ENCODE results near the gene DCTPP1.

DNA sequence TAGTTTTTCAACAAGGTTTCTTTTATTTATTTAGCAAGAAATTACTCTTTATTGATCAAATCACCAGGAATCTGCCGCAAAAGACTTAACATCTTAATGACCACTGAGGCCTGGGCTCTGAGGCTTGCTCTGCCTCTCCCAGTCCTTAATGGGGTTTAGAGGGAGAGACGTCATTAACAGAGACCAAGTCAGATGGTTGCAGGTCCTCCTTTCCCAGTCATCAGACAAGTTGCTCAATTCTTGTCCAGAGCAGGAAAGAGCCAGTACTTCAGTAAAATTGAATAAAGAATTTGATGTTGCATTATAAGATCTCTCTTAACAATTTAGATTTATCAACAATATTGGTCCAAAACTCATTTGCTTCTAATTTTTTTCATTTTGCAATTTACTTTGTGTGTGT, 13.8 kb upstream of the DCTPP1 start:
- TF ChIP-seq, protein P1, sequence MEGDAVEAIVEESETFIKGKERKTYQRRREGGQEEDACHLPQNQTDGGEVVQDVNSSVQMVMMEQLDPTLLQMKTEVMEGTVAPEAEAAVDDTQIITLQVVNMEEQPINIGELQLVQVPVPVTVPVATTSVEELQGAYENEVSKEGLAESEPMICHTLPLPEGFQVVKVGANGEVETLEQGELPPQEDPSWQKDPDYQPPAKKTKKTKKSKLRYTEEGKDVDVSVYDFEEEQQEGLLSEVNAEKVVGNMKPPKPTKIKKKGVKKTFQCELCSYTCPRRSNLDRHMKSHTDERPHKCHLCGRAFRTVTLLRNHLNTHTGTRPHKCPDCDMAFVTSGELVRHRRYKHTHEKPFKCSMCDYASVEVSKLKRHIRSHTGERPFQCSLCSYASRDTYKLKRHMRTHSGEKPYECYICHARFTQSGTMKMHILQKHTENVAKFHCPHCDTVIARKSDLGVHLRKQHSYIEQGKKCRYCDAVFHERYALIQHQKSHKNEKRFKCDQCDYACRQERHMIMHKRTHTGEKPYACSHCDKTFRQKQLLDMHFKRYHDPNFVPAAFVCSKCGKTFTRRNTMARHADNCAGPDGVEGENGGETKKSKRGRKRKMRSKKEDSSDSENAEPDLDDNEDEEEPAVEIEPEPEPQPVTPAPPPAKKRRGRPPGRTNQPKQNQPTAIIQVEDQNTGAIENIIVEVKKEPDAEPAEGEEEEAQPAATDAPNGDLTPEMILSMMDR (IDR thresholded peaks at IDR 0.05), result no peak
- no peak for TF ChIP-seq POLR2A (IDR thresholded peaks at IDR 0.05)

Measured in lower leg skin (tissue), 3 donors.